IPS-NIHi11 (cell line): ENCODE results near the gene CSGALNACT2.
A peak's percentile ranks its signal among the peaks of the same experiment; 100 is the strongest.

Experiments
- DNase-seq: peaks from one replicate; pipeline ENCODE4 v3.0.0; 2012; ENCODE audit warnings: mixed read lengths, low spot score

CSGALNACT2 gene

GRCh38 chr10:43203448-43204041 is 65.3 kb downstream of the CSGALNACT2 start:
- peak; percentile 85 for DNase-seq

DNA sequence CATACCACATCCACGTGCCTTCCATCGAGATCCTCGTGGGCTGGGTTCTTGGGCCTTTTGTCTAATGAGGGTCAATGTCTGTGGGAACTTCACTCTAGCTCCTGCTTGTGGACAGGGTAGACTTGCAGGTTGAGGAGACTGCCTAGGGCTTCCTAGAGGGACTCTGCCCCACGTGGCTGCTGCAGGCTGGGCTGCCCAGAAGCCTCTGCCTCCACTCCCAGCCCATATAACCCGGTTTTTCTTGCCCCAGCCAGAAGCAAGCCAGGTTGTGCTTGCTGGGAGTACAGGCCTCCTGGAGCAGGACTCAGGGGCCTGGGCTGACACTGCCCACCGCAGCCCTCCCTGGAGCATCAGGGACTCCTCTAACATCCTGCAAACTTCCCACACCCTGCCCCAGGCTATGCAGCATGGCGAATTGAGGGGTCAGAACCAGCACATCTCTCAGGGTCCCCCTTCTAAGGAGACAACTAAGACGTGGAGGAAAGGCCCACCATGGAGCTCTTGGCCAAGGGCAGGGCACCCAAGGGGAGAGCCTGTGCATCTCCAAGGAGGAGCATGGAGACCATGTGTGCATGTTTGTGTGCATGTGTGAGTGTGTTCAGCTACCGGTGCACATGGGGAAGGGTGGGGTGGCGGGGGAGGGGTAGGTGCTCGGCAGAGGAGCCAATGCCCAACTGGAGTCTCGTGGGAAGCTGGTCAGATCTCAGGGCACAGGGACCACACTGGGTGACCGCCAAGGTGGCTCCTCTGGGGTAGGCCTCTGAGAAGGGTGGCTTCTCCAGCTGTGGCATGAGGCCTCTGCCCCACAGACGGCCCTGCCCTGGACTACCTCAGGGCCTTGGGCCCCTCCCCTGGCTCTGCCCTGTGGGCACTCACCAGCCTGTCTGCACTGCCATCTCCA is 66.0 kb downstream of the CSGALNACT2 start:
- no peak for DNase-seq

DNA sequence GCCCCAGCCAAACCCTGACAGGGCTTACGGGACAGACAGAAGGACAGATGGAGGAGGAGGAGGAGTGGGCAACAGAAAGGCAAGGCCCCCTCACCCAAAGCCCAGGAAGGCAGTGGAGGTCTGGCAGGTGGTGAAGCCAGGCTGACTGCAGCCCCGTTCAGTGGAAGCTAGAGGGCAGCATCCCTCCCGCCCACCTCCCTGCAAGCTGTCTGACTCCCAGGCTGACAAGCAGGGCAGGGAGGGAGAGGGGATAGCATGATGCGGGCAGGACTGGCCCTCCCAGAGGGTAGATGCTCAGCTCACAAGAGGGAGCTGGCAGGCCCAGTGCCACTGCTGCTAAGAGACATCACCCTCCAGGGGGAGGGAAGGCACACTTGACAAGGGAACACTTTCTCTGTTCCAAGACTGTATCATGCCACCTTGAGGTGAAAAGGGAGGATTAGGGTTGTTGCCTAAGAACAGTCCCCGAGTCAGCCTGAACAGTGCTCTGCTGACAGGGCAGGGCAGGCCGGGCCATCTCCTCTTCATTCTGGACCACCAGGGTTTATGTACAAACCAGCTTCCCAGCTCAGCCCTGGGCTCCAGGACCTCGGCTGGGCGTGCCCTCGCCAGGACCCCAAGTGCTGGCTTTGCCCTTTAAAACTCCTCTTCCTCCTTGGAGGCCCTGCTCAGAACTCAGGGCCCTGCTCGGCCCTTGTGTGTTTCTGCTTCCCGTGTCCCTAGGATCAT is 66.9 kb downstream of the CSGALNACT2 start:
- peak; percentile 79 for DNase-seq

DNA sequence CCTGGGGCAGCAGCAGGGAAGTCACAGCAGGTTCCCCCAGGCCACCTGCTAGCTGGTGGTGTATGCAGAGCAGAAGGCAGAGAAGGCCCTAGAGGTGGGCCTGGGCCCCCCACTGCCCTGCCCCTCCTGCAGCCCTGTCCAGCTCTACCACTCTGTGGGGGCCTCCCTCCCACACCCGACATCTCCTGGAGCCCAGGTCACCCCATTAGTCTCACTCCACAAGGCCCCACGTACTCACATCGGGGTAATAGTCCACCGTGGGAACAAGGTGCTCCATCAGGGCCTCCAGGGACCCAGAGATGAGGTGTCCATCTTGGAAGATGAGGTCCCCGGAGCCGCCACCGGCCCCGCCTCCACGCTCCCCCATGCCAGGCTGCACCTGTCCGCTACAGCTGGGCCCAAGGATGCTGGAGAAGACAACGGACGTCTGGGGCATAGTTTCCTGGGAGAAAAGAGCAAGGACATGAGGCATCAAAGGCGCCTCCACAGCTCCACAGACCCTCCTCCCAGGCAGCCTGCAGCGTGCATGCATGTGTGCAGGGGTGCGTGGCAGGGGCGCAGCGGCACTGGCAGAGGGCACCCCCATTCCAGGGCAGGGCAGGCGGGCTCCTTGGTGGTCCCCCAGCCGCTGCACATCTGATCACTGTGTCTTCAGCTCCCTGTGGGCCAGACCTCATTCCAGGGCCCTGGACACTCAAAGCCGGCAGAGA is 67.6 kb downstream of the CSGALNACT2 start:
- DNase-seq: no peak

- DNase-seq: no peak
Measured at GRCh38 chr10:43206391-43207235, 68.4 kb downstream of the CSGALNACT2 start.

DNA sequence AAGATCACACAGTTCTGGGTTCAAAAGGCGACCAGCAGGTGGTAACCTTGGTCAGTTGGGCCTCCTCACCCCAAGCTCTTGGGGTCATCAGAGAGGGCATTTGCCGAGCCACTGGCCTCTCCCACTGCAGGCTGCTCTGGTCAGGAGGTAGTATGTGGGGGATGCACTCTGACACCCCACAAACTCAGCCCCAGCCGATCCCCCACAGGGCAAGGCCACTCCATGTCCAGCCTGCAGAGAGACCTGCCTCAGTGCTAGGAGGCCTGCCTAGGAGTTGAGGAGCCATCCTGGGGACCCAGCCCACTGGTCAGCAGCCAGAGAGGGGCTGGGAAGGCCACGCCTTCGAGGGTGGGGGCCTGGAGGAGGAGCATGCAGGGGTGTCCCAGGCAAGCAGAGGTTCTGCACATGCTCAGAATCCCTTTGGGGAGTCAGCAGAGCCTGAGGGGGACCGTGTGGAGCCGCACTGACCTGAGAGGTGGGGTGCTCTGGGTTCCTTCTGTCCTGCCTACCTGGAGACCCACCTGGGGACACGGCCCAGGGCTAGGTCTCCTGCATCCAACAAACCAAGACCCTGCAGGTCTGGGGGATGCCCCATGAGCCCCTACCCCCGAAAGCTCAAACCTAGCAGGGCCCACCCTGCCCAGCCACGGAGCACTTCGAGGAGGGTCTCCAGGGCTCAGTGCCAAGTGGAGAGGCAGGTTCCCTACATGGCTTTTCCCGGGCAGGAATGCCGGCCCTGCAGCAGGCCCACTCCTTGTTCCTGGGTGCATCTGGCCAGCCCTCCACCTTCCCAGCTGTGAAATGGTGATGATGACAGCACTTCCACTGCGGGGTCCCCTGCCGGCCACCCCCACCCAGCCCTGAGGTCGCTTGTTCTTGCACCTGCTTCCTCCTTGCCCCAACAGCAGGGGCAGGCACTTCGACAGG is 70.2 kb downstream of the CSGALNACT2 start:
- no peak for DNase-seq

DNA sequence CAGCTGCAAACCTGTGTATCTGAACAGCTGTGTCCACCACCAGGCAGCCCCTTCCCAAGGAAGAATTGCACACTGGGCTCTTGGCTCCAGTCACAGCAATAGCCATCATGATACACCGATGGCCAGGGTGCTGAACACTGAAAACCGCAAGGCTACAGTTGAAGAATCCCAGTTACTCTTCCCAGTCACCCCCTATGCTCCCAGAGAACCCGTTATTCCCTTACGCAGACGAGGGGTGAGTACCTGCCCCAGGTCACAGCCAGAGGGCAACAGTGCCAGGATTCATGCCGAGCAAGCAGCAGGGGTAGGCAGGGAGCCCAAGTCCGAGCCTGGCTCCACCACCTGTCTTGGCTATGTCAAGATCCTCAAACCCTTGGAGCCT is 70.8 kb downstream of the CSGALNACT2 start:
- DNase-seq: no peak

DNA sequence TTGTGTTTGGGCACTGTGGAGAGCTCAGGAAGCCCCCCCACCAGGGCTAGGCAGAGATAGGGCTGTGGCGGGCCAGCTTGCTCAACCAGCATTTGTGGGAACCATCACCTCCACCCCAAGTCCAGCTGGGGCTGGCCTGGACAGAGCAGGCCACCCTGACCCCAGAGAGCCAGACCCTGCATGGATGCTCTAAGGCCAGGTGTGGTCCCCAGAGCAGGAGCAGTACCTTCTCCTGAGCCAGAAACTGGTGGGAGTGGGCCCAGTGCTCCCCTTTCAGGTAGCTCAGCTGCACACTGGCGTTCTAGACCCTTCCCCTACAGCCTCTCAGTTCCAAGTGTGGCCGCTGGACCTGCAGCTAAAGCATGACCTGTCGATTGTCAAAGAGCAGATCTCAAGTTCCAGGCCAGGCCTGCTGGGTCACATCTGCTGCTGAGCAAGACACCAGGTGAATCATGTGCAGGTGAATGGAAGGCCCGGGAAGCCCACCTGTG is 71.5 kb downstream of the CSGALNACT2 start:
- no peak for DNase-seq

DNA sequence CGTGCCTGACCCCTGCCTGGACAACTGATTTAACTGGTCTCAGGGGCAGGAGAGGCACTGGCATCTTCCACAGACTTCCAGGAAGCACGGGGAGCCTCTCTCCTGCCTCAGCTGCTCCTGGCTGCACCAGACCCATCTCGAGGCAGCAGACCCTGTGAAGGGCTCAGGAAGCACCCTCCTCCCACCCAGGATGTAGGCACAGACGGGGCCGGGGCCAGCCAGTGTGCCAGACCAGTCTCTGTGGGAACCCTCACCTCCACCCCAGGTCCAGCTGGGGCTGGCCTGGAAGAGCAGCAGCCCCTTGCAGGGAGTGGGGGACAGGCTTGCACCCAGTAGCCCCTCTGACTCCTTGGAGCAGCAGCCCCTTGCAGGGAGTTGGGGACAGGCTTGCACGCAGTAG is 72.3 kb downstream of the CSGALNACT2 start:
- no peak for DNase-seq

GRCh38 chr10:43211030-43211429 is 72.8 kb downstream of the CSGALNACT2 start:
- no peak for DNase-seq

DNA sequence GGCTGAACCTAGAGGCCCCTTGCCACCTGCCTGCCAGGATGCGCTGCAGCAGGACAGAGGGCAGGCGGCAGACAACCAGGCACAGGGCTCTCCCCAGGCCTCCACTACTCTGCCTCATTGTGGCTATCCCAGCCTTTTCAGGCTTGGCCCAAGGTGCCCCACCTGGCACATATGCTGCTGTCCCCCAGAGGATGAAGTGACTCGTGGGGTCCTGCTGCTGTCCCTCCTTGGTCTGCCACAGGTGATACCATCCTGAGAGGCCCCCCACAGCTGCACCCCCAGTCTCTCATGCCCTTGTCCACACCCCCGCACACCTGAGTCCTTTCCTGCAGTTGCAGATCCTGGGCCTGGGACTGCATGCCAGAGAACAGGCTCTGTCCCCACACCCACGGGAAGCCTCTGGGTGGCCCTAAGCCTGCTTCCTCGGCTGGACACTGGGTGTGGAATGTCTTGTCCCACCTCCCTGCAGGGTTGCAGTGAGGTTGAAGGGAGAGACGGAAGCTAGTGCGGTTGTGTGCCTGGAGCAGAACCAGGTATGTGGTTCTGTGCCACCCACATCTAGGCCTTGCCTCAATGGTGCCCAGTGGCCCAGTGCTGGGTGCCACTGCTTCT is 73.3 kb downstream of the CSGALNACT2 start:
- no peak for DNase-seq

- no peak for DNase-seq
Measured at GRCh38 chr10:43212043-43212721, 73.9 kb downstream of the CSGALNACT2 start.

GRCh38 chr10:43214071-43214955 is 76.1 kb downstream of the CSGALNACT2 start:
- DNase-seq: no peak

DNA sequence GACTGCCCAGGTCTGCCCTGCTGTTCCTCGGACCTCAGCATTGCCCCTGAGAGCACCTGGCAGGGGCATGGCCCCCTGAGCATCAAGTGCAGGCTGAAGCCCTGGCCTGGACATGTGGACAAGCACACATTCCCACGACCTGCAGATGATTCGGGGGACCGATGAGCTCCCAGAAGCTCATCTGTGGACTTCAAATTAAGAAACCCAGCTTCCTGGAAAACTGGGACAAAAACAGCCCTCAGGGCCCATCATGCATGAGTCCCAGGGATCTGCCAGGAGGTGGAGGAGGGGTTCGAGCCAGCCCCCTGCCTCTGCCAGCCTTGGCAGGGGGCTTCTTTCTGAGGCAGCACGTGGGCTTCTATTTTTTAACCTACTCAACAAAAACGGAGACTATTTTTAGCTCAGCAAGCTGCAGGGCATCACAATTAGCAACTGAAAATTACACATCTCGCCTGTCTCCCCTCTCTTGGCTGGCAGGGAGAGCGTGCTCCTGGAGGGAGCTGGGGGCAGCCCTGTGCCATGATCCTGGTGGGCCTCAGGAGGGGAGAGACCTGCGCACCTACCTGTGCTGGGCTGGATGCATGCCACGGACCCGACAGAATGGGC is 76.8 kb downstream of the CSGALNACT2 start:
- DNase-seq: no peak

DNA sequence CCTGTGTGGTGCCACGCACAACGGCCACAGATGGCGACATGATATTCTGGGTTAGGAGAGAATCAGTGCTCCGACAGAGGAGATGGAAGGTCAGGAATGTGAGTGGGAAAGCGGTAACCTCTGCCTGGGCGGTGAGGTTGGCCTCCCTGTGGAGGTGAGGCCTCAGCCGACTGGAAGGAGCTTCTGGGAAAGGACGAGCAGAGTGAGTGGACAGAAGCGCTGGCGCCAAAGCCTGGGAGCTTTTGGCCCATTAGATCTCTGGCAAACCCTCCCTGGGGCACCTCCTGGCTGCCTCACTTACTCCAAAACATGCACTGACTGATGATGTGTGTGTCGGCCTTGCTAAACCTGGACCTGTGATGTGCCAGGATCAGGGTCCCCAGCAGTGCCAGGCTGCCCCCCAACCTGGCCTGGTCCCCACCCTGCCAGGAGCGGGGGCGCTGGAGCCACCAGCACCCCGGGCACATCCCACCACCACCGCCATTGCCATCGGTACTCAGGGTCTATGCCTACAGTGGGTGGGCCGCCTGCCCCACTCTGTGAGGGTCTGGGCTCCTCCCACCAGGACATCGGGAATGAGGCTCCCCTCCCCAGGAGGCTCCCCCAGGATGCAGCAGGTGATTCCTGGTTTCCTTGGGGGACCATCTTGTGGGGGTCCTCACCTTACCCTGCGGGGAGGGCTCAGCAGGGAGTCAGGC is 77.7 kb downstream of the CSGALNACT2 start:
- no peak for DNase-seq

- DNase-seq: no peak
Measured at GRCh38 chr10:43216931-43217562, 78.8 kb downstream of the CSGALNACT2 start.
